LoVo (cell line): ENCODE measurements around the gene FRAS1.
"Not testable (repeated sequence)": the region's sequence is repeated elsewhere in the genome, so short reads cannot be mapped to it uniquely, and the experiment has no call there.

ENCODE experiments used
- DNase-seq: peaks from one replicate; pipeline ENCODE4 v3.0.0-alpha.2; 2016; ENCODE audit warnings: low spot score

The FRAS1 gene

DNA sequence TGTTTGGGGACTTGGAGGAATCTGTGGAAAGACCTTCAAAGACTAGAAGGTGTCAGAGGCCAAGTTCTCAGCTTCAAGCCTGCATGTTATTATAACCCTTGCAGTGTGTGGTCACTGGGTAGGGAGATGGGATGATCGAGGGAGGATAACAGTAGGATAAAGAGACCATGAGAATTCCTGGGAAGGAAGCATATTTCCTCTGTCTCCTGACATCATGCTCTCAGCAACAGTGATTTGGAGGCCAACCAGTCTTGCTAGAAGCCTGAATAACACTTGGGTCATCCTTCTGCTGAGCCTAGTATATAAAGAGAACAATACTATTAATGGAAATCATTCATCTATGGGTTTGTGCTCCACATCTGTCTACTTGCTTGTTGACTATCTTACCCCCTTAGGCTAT is 453.6 kb downstream of the FRAS1 start:
- DNase-seq = no peak

DNA sequence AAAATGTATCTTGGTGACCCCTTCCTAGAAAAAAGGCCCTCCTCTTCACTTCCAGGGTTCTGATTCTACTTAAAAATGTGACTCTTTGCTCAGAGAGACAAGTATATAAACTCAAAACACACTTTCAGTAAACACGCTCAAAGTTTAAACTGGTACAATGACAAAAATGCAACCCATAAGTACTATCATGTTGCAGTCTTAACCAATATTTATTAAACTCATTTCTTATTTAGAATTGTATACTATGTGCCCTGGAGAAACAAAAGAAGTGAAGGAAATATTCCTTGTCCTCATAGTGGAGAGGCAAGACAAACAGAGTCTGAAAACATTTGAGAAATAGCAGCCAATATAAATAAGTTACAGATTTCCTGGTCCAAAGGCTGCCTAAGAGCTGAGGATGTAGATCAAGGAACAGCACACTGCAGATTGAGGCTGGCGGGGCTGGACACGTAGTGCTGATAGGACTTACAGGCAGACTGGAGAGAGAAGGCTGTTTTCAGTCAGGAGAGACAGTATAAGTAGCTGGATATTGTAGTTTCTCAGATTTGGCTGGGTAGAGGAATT is 455.3 kb downstream of the FRAS1 start:
- DNase-seq = no peak

DNA sequence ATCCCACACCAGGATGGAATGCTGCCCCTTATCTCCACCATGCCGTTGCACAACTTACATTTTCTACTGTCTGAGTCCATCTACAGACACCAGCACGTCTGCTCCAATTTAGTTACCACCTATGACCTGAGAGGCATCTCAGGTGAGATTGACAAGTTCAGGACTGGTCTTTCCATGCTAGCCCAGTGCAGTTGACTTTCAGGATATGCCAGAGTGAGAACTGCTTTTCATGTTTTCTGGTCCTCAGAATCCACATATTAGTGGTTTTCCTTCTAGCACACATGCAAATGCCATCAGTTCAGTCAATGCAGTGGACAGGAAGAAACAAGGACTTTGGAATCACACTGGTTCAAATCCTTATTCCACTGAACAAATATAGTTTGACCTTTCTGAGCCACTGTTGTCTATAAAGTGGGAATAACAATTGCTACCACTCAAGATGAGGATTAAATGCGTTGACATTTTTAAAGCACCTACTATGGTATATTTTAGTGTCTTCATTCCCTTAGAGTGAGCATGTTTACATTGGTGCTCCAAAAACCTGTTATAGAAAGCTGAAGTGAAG is 456.4 kb downstream of the FRAS1 start:
- DNase-seq = no peak

DNA sequence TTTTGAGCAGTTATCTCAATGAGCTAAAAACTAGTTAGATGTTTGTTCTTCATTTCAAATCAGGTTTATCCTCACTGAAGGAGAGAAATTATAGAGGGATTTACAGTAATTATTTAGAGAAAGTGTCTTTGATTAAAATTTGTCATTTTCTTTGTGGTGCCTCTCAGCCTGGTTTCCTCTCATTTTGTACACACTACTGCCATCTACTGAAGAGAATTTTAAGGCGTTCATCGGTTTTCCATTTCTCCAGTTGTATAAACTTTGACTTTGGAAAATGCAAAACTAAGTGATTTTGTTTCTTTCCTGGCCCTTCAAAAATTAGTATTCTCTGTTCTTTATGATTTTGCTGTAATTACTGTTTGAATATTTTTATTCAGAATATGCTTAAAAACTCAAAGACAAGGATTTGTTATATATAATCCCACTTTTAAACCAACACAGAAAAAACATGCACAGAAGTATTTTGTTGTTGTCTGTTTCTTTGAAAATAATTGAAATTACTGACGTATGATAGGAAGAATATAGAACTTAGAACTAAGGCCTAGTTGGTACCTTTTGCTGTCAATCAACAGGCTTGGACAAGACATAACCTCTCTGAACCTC is 460.0 kb downstream of the FRAS1 start:
- DNase-seq = peak; percentile 37

DNA sequence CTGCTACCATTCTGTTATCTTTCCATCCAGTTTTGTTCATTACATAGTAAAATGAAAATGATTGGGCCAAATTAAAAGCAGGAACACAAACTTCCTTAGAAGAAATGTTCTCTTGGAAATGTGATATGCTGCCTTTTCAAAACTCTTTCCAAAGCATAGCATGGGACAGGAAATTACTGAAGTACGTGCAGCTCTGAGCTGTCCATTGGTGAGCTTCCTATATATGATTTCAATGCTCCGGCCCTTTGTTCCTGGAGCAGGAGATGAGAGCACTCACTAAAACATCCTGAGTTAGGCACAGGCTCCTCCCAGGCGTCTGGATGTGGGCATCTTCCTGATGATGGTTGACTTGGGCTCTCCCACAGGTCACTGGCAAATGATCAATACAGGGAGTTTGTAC is 461.4 kb downstream of the FRAS1 start:
- no peak for DNase-seq

DNA sequence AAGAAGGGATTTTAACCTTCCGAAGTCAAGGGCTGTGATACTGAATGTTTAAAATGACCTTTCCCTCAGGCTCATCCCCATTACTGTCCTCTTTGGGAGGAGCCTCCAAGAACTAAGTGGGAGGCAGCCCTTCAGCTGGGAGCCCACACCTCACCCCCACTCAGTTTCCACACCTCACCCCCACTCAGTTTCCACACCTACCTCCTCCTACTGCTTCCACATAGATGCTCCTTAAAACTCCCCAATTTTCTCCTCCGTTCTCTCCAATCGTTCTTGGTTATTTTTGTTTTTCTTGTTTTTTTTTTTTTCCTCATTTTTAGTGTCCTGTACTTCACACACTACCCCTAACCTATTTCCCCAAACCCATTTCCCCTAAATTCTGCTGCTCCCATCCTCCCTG is 462.8 kb downstream of the FRAS1 start:
- DNase-seq = no peak

DNA sequence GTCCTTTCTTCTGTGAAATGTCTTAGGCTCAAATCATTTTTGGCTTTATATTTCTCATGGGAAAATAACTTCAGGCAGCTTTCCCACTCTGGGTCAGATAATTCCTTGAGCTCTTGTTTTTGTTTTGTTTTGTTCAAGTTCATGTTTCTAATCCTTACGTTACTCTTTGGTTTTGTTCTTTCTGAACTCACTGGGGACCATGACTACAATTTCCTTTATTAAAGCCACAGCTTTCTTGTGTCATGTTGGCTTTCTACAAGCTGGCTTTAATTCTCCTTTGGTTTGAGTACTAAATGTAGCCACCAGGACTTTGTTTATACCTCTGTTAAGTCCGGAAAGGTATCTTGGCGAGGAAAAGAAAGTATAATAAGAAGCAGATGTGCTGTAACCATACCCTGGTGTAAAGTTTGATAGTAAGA is 463.7 kb downstream of the FRAS1 start:
- DNase-seq = no peak

DNA sequence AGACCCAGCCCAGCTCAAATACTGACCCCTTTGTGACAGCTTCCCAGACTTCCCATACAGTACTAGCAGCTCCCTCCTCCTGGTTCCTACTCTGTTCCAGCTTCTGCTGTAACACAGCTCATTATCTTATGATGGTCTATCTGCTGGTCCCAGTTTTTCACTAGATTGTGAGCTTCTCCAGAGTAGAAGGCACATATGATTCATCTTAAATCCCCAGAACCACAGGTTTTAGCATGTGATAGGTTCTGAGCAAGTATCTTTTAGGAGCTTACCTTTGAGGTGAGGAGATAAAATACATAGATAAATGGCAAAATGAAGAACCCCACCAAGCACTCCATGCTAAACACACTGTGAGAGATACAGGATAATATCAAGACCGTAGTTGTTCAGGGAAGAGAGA is 466.9 kb downstream of the FRAS1 start:
- no peak for DNase-seq

DNA sequence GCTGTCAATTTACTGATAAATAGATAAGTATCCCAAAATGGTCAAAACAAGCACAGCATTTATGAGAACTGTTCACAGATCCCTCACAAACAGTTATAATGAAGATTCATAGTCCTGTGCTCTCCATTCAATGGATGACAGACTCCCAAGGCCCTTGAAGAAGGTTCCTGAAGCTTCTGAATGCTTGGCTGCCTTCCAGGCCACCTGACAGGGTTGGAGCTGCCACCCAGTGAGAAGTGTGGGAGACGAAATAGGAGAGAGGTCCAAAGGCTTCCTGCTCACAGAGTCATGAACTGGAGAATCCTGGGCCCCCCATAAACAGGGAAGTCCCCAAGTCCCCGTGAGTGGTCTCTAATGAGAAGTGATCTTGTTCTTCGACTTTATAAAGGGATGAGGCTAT is 468.4 kb downstream of the FRAS1 start:
- DNase-seq = no peak

DNA sequence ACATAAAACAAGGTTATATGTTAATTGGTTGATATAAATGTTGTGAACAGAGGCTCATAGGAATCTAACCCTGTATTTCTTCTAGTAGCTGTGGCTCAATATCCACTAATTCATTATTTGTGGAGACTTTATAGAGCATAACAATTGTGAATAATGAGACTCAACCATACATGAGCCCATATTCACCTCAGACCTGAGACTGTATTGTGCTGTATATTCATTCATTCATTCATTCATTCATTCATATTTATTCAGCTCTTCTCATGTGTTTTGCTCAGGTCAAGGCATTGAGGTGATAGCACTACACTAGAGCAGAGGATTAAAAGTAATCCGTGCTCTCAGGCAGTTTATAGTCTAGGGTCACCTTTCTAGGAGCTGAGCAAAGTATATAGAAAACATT is 470.0 kb downstream of the FRAS1 start:
- DNase-seq = no peak

DNA sequence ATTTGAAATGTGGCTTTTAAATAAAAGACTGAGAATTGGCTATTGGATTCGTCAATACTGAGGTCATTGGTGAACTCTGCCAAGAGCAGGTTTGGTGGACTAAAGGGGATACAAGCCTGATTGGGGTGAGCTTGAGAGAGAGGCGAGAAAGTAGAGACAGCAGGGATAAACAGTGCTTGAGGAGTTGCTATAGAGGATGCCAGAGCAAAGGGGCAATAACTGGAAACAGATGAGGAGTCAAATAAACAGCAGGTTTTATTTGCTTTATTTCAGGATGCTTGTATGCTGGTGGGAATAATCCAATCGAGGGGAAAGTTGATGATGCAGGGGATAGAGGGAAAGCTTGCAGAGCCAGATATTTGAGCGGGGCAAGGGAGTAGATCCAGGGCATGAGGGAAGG is 470.4 kb downstream of the FRAS1 start:
- DNase-seq = no peak

DNA sequence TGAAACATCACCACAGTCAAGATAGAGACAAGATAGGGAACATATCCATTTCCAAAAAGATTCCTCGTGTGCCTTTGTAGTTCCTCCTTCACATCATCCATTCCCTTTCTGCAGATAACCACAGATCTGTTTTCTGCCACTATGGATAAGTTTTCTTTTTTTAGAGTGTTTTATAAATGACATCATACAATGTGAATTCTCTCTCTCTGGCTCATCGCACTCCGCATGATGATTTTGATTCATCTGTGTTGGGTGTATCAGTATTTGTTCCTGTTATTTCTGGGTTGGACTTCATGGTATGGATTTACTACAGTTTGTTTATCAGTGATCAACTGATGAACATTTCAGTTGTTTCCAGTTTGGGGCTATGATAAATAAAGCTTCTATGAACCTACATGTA is 471.2 kb downstream of the FRAS1 start:
- no peak for DNase-seq

DNA sequence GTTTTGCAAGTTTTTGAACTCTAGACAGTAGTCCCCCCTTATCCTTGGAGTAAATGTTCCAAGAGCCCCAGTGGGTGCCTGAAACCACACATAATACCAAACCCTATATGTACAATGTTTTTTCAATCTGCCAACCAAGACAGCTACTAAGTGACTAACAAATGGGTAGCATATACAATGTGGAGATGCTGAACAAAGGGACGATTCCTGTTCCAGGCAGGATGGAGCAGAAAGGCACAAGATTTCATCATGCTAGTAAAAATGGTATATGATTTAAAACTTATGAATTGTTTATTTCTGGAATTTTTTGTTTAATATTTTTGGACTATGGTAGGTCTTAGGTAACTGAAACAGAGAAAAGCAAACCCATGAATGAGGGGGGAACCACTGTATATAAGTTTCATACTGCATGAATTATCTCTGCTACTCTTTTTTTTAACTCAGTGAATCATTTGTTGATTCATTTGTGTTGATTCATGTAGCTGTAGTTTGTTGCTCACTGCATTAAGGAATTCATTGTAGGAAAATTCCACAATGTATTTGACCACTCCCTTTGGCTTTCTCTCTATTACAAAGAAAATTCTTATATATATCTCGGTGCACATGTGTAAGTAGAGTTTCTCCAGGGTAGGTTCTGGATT is 472.6 kb downstream of the FRAS1 start:
- peak; percentile 33 for DNase-seq

DNA sequence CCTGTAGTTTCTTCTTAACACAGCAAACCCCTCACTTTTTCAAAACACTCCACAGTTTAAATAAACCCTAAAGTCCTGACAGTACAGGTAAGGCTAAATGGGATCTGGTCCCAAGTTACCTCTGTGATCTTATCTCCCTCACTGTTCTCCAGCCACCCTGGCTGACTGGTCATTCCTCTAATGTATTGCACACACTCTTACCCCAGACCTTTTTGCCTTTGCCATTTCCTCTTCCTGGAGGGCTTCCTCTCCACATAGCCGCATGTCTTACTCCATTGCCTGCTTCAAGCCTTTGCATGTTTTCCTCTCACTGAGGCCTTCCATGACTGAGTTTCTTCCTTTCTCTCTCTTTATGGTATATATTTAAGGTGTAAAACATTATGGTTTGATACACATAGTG is 474.9 kb downstream of the FRAS1 start:
- DNase-seq = no peak

DNA sequence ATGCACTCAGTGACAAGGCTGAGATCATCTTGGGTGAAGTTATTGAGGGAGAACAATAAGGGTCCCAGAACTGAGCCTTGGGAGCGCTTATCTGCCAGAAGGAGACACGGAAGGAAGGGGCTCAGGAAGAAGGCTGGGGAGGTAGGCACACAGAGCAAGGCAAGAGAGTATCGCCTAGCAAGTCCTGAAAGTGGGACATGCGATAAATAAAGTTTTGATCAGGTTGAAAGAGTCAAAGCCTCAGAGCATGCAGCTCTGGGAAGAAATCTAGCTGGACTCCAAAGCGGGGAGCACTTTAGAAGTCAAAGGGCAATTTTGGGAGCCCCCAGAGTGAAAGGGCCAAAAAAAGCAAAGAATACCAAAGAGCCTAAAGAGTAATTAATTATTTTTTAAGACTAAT is 476.7 kb downstream of the FRAS1 start:
- no peak for DNase-seq

DNA sequence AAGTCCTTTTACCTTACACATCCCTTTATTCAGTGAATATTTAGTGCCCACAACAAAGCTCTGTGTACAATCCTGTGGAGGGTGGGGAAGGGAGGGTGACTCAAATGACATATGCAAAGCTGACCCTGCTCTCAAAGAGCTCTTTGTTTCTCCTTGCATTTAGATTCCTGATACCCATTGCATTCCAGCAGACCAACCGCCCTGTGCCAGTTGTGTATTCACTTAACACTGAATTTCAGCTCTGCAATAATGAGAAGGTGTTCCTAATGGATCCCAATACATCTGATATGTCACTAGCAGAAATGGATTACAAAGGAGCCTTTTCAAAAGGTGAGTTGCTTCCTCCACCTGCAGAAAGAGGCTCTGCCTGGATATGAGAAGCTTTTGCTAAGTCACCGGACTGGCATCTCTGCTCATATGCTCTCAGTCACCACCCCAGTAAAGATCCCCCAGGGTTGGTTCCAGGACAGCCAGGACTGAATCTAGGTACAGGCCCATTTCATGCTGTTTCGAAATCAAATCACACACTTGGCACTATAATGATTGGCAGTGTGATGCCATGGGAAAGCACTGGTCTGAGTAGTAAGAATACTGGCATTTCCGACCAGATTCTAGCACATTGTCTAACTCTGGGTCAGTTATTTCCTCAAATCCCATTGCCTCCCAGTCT is 477.3 kb downstream of the FRAS1 start:
- DNase-seq = peak; percentile 67

DNA sequence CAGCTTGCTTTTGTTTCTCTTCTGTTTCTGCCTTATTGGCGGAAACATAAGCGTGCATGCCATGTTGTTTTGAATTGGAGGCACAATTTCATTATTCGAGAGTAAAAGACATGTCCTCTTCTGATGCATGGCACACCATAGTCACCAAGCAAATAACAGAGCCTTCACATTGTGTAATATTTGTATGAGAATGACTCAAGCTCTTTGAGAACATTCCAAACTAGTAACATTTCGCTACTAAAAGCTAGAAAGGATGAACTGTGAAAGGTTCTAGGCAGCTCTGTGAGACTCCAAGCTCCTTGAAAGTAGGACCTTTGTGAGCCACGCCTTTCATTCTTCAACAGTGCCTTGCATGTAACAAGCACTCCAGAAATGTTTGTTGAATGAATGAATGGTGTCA is 485.2 kb downstream of the FRAS1 start:
- no peak for DNase-seq

DNA sequence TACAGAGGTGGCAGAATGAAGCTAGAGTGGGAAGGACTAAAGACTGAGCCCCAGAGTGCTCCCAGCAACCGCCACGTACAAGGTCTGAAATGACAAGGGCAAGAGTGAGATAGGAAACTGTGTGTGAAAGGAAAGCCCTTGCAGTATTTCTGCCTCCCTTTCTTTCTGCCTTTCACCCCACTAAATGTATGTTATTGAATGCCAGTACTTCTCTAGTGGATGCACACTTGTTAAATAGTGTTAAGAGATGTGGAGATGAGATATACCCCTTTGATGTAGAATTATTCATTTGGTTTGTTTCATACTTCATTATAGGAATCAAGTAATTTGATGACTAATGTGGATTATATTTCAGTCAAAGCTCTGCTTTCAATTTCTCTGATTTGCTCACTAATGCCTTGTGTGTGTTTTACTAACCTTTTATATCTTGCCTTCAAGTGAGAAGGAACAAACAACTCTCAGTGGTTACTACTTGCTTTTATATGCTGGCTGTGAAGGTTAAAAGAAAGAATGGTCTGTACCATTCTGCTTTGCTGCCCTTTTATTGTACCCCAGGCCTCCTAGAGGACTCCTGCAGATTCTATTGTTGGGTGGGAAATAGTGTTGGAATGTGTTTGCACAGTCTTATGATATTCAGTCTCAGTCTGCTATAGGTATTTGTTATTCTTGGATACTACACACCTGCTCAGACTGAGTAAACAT is 486.5 kb downstream of the FRAS1 start:
- no peak for DNase-seq

DNA sequence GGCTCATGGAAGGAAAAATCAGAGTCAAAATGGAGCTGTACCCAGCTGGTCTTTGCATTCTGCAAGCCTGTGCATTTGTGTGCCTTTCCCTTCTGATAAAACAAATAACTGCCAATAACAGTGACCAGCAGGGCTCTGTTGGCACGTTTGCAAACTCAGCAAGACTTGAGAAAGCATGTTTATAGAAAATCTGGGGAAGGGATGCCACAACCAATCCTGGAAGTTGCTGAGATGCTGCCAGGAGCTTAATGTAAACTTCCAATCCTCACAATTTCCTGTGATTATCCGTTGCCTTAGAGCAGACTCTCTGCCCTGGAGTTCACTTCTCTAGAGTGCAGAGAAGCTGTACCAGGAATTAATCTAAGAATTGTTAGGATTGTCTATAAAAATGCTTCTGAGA is 487.6 kb downstream of the FRAS1 start:
- no peak for DNase-seq

DNA sequence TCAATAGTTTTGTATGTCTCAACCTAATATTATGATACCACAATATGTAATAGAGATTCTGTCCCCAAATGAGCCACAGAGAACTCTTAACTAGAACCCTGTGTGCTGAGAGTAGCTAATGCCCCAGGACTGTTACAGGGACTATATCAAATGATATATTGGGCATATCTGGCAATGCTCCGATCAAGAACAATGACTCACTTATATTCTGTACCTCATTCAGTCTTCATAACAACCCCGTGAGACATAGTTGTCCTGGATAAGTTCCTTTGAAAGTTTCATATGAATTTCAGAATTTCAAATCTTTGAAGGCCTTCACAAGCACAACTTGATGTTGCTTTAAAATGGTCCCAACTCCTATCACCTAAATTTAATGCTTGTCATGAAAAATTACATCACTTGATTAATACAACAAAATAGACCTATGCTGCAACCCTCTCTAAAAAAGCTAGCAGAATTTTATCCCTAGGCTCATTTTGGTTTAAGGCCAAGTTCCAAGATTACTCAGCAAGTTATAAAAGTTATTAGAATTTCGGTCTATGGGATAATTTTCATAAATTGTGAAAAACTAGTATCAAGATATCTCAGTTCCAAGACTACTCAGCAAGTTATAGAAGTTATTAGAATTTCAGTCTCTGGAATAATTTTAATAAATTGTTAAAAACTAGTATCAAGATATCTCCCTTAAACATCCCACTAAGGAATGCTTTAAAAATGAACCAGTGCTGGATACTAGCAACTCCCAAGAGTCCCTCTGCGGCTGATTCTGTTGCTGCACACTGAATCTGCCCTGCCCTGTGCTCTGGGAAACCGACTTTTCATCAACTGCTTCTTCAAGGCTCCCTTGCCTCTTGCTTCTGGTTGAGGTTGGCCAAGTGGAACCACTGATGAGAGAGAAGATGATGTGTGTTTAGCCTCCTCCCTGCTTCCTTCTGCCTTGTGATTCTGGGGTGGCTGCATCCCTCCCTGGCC is 488.4 kb downstream of the FRAS1 start:
- no peak for DNase-seq

DNA sequence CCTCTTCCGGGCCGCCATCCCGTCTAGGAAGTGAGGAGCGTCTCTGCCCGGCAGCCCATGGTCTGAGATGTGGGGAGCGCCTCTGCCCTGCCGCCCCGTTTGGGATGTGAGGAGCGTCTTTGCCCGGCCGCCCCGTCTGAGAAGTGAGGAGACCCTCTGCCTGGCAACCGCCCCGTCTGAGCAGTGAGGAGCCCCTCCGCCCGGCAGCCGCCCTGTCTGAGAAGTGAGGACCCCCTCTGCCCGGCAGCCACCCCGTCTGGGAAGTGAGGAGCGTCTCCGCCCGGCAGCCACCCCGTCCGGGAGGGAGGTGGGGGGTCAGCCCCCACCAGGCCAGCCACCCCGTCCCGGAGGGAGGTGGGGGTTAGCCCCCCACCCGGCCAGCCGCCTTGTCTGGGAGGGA is 490.8 kb downstream of the FRAS1 start:
- DNase-seq = not testable (repeated sequence)
